Stimulated activated CD8-positive, alpha-beta memory T cell treated with anti-CD3 and anti-CD28 coated beads, Interleukin-15, amount 100 ng/mL, for 4 hours (primary cell): ENCODE results near the gene UBXN11.

ENCODE experiments used
- DNase-seq, 2 donors: peaks; one replicate each; pipeline ENCODE4 v3.0.0-alpha.2; 2020; ENCODE audit warnings: low read depth in 2 of 2

The UBXN11 gene

GRCh38 chr1:26285366-26286063 lies 20.9 kb downstream of the UBXN11 start:
- no peak for DNase-seq

DNA sequence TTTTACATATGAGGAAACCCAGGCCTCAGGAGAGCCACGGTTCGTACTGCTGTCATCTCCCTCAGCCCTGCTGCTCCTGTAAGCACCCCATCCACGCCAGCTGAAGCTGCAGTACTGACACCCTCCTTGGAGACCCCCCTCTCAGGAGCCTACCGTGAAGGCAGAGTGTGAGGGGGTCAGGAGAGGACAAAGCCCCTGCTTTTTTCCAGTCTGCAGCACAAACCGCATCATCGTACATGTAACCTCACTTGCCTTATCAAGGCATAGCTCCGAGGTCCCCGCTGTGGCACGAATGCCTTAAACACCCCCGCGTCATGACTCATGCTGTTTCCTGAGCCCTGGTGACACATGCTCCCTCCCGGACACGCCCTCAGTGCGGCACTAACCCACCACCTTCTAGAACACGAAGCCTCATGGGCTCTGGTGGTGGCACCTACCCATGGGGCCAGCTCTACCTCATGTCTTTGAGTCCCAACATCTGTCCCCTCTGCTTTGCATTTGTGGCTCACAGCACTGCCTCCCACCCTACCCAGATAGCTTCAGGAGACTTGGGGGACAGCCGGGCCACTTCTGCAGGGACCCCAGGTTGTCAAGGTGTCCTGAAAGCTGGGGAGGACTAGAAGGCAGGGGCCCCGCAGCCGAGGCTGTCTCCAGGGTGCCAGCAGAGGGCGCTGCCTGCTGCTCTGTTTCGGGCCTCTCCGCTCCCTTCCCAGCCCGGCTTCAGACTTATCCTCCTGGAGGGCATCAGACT lies 21.7 kb downstream of the UBXN11 start:
- DNase-seq = peak; percentile 89 to 98

- no peak for DNase-seq
Measured at GRCh38 chr1:26283871-26284596, 22.4 kb downstream of the UBXN11 start.

GRCh38 chr1:26283279-26283853 lies 23.1 kb downstream of the UBXN11 start:
- no peak for DNase-seq

DNA sequence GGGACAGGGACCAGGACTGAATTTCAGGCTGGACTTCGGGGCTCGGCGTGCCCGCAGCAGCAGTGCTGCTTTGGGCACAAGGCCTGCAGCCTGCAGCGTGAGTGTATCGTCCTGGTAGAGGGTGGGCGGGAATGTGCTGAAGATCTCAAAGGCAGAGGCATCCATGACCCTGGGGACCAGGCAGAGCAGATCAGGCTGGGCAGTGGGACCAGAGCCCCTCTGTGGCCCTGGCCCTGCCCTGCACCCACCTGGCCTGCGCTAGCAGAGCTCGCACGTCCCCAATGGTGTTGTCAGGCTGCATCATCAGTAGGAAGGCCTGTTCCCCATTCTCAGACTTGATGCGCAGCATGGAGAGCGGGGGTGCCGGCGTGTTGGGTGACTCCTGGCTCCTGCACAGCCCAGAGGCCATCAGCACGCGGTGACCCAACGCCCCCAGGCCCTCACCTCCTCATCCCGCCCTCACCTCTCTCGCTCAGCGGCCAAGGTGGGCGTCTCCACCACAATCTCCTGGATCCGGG lies 24.0 kb downstream of the UBXN11 start:
- DNase-seq = no peak

- DNase-seq = no peak
Measured at GRCh38 chr1:26281971-26282370, 24.5 kb downstream of the UBXN11 start.

GRCh38 chr1:26281091-26281958 lies 25.1 kb downstream of the UBXN11 start:
- DNase-seq = no peak

- no peak for DNase-seq
Measured at GRCh38 chr1:26280333-26281042, 25.9 kb downstream of the UBXN11 start.

DNA sequence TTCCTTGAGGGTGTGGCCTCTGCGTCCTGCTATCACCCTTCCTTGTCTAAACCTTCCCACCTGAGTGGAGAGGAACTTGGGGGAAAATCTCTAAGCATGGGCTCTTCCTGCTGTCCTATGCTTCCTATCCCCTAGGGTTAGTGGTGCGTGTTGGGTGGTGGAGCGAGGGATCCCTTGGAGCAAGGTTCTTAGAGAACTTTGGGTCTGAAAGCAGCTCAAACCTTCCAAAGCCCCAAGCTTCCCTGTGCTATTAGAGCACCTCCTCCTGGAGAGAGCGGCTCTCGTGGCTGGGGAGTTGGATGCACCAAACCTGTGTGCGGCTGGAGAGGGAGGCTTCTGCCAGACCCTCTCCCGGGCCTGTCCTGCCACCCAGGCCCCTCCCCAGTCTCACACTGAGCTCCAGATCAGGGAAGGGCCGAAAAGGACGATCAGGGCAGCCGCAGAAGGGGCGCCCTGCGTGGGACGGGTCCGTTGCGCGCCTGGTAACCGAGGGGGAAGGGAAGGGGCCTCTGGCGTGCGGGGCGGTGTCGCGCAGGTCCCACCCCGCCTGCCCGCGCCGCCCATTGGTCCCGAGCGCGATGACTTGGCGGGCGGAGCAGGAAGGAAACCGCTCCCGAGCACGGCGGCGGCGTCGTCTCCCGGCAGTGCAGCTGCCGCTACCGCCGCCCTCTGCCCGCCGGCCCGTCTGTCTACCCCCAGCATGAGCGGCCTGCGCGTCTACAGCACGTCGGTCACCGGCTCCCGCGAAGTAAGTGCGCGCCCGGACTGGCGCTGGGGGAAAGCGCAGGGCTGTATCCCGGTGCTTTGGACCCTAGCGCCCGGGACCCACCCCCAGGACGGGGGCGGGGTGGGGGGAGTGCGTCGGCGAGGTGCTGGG lies 26.7 kb downstream of the UBXN11 start, which contains the start of gene SH3BGRL3:
Gene SH3BGRL3, plus strand, starts transcription at position 631 of the 877 bp plus-strand sequence. Its CDS starts 70 bp downstream, at position 701.
- peak; percentile 64 to 68 for DNase-seq

GRCh38 chr1:26278724-26279455 lies 27.5 kb downstream of the UBXN11 start:
- DNase-seq = no peak

- DNase-seq = no peak
Measured at GRCh38 chr1:26278303-26278702, 28.1 kb downstream of the UBXN11 start.

GRCh38 chr1:26277719-26278118 lies 28.7 kb downstream of the UBXN11 start:
- DNase-seq = no peak

GRCh38 chr1:26277261-26277661 lies 29.2 kb downstream of the UBXN11 start:
- DNase-seq = no peak

- DNase-seq = no peak
Measured at GRCh38 chr1:26276432-26276838, 30.0 kb downstream of the UBXN11 start.

DNA sequence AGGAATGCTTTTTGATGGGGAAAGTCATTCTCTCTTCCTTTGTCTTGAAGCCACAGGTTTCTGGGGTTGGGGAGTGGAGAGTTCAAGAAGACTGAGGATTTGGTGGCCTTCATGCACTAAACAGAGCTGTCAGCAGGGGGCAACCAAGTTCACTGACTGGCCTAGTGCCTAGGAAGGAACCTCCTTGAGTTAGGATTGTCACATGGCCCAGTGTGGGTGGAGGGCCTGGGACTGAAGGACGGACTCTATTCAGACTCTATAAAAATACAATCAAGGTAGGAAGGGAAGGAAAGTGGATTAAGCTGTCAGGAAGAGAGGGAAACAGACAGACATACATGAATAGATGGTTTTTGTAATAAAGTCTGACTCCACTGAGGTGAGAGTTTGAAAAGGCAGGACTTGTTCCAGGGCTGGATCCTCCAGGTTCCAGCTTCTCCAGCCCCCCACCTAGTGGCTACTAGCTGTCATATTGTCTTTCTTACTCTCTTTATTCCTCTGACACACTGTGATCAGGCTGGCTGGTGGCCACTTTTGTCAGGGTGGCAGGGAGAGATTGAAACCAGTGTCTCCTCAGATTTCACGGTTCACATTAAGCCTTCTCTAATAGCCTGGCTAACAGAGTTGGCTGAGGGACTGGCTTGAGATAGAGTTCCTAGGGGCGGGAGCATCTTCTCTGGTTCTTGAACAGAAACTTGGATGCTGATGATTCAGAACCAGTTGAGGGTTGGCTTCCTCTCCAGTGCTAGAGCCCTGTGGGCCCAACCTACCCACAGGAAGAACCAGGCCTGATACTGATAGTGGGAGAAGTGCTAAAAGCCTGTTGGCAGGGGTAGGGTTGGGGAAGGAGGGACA lies 30.6 kb downstream of the UBXN11 start:
- peak; percentile 49 to 73 for DNase-seq

DNA sequence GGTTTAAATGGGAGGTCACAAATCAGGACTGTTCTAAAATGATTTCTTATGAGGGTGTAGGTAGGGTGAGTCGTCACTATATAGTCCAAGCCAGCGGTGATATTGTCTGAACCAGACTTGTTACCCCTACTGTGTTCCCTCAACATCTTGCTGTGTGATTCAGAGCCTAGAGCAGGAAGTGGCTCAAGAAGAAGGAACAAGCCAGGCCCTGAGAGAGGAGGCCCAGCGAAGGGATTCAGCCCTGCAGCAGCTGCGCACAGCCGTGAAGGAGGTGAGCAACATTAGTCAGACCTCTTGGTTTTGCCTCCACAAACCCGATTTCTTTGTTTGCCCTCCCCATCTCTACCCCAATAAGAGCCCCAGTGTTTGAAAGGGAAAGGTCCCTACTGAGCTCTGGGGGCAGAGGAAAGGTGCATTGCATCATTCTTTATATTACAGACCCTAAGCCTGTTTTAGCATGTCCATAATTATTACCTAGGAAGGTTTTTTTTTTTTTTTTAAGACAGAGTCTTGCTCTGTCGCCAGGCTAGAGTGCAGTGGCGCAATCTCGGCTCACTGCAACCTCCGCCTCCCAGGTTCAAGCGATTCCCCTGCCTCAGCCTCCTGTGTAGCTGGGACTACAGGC lies 31.5 kb downstream of the UBXN11 start:
- no peak for DNase-seq

DNA sequence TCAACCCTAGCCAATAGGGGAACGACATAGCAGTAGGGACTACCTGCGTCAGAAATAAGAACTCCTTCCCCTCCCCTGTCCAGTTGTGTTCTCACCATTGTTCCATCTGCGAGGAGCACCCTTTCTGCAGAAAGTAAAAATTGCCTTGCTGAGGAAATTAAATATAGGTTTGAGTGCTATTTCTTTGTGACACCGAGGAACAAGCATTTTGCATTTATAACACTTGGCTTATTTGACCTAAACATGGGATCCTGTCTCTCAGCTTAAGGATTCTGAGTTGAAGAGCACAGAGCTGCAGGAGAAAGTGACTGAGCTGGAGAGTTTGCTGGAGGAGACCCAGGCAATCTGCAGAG lies 37.3 kb downstream of the UBXN11 start:
- no peak for DNase-seq
